Stimulated activated CD4-positive, alpha-beta T cell treated with anti-CD3 and anti-CD28 coated beads, TNF-alpha, amount 100 ng/mL, for 4 hours (primary cell): ENCODE measurements around the gene CR2.
A peak's percentile ranks its signal among the peaks of the same experiment; 100 is the strongest.
"Not testable (repeated sequence)": the region's sequence is repeated elsewhere in the genome, so short reads cannot be mapped to it uniquely, and the experiment has no call there.

Source experiments
- DNase-seq, 3 experiments: peaks; one replicate each; pipeline ENCODE4 v3.0.0-alpha.2; 2020; ENCODE audit warnings: low read depth in 3 of 3

The CR2 gene

DNA sequence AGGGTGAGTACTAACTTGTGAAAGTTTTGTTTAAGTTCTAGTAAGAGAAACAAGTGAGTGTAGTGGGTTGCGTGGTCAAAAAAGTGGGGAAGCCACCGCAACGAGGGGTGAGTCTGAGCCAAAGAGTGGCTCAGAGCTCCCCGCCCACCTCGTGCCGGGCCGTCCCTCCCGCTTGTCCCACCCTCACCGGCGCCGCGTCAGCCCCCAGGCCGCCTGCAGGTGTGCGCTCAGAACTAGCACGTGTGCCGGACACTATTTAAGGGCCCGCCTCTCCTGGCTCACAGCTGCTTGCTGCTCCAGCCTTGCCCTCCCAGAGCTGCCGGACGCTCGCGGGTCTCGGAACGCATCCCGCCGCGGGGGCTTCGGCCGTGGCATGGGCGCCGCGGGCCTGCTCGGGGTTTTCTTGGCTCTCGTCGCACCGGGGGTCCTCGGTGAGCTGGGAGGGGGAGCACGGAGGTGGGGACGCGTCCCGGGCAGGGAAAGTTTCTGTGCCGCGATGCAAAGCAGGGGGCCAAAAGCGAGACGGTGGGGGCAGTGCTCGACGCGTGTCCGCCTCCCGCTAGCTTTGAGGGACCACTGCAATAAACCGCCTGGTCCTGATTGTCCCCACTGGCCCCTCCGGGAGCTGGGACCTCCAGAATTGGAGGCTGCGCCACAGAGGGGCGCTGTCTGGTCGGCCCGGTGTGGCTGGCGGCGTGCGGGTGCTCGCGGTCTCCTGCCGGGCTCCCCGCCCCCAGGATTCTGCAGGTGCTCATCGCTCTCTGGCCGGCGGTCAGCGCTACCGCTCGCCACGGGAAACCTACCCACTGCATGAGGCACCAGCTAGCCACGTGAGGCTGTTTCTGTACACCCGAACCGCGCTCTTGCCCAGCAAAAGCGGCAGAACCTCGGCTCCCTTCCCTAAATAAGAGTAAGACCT is at the start of gene CR2:
CR2 (plus strand) TSS at position 283 of the 919 bp plus-strand sequence; CDS start at position 374, 91 bp downstream.
- DNase-seq = peak; percentile 5 to 21 (median 9)

DNA sequence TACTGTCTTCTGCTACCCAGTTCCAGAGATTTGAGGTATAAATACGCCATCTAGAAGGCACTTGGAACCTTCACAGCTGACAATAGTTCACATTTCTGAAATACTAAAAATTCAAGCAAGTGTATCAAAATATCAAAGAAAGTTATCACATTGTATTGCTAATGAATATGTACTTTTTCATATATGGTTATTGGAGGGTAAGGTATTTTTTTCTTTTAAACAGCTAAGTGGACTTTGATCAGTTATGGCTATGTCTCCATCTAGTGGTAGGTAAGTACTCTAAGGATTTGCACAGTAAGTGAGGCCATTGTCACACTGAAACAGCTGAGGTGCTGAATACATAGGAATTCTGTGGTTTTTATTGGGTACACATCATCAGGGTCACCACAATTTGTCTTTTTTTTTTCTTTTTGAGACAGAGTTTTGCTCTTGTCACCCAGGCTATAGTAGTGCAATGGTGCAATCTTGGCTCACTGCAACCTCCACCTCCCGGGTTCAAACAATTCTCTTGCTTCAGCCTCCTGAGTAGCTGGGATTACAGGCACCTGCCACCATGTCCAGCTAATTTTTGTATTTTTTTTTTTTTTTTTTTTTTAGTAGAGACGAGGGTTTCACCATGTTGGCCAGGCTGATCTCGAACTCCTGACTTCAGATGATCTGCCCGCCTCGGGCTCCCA is 49.1 kb upstream of the CR2 start:
- DNase-seq = no peak

DNA sequence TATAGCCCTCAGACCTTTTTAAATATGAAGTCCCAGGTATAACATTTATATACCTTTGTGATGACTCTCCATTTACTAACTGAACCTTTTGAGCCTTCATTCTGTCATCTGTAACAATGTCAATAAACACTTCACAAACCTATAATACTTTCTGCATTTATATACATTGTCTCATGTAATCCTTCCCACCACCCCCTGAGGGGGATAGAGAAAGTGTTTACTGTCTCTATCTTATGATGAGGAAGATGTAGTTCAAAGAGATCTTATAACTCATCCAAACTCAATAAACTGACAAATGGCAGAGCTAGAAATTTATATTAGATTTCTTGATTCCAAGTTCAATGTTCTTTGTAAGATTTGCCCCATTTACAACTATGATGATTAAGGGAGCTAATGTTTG is 48.3 kb upstream of the CR2 start:
- DNase-seq = no peak

DNA sequence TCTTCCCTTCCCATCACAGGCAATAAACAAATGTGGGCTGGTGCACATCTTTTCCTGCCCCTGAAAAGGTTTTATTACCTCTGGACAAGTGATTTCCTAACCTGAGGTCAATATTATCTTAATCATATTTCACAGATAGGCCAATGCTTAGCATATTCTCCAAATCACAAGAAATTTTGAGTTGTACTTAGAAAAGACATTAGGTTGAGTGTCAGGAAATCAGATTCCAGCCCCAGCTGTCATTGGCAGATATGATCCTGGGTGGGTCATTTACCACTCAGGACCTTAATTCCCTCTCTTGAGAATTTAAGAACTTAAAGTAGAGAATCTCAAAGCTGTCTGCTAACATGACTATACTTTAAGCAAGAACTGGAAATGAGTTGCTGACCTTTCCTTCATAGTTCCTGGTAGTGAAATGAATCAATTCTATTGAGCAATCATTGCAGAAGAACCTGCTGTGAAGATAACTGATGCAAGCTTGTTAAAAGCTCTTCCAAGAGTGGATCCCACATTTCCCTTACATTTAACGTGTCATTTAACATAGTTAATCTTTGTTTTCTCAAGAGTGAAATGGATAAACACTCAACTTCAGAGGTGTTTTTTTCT is 46.4 kb upstream of the CR2 start:
- DNase-seq = no peak

DNA sequence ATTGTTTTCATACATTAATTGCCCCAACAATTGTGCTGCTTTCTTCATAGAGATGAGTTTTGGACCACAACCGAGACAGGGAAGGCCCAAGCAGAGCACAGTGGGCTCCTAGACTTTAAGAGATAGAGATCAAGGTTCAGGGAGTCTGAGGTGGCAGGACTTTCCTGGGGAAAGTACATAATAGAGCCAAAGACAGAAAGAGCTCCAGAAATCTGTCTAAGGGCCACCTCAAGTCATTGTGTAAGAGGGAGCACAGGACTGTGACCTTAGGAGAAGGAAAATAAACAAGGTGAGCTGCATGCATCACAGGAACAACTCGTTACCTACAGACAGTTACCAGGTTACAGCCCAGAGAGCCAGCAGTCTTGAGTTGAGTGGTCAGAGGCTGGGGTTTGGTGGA is 41.3 kb upstream of the CR2 start:
- DNase-seq = no peak

DNA sequence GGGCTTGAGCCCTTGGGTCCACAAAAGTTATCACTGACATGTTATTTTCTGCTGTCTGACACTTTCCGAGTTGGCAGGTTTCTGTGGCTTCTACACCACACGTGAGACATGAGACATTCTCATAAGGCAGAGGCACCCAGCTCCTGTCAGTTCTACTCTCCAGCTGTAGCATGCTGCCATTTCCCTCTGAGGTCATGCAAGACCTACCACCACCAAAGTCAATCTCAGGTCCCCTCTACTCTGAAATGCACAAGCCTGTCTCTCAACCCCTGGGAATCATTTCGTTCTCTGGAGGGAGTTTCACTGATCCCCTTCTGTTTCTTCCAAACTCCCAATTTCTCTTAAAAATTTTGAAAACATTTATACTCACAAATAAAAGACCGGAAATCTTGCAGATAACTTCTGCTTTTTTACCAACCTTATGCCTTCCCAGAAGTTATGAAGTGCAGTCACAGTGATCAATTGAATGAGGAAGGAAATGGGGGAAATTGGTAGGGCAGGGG is 39.5 kb upstream of the CR2 start:
- DNase-seq = no peak

DNA sequence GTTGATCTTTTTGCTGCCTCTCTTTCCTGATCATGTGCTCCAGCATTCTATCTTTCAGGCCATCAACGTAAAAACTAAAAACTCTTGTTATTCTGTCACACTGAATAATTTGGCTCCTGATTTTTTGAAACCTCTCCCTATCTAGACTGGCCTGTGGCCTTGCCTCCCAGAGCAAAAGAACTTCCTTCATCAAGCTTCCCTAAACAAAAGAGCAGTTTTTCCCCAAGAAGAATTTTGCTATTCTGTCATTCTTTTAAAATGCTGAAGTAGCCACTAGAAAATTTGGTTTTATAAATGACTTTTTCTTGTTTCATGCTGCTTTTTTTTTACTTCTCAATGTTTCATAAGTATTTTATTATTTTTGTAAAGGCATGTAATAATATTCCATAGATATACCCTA is 37.1 kb upstream of the CR2 start:
- DNase-seq = no peak

DNA sequence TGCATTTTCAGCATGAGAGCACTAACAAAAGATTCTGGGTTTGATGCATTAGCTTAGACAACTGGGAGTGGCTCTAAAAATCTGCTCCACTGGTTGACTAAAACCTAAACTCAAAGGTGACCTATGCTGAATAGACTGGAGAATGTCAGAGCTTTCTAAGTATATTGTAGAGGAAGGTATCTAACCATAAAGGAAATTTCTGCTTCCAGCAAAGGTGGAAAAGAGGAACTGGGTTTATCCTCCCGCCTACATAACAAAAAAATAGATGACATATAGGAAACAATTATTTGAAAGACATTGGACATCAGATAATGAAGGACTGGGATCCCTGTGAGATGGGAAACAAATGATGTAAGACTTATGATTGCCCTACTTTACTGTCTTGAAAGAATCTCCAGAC is 35.8 kb upstream of the CR2 start:
- DNase-seq = no peak

DNA sequence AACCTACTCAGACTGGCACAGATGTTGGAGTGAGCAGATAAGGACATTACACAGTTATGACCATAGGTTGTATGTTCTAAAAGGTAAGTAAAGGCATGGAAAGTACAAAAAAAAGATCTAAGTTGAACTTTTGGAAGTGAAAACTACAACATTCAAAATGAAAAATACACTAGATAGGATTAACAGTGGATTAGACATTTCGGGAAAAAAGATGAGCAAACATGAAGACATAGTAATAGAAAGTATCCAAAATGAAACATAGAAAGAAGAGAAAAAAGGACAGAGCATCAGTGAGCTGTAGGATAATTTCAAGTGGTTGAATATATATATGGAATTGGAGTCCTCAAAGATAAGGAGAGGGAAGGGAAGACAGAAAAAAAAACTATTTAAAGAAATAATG is 34.0 kb upstream of the CR2 start:
- no peak for DNase-seq

DNA sequence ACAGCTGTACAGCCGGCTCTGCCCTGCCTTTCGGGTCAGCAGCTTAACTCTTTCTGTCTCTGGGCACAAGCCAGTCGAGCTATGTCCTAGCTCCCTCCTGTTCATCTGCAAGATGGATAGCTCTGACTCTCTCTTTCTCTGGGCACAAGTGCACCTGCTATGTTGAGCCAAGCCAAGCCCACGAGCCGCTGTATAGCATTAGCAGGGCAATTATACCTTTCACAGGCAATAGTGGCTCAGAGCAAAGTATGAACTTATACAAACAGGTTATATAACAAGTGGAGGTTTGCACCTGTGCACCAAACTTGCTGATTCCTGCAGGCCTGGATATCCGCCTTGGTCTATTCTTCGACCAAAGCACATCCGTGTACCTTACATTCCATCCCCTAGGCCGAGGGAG is 33.0 kb upstream of the CR2 start:
- DNase-seq = no peak

DNA sequence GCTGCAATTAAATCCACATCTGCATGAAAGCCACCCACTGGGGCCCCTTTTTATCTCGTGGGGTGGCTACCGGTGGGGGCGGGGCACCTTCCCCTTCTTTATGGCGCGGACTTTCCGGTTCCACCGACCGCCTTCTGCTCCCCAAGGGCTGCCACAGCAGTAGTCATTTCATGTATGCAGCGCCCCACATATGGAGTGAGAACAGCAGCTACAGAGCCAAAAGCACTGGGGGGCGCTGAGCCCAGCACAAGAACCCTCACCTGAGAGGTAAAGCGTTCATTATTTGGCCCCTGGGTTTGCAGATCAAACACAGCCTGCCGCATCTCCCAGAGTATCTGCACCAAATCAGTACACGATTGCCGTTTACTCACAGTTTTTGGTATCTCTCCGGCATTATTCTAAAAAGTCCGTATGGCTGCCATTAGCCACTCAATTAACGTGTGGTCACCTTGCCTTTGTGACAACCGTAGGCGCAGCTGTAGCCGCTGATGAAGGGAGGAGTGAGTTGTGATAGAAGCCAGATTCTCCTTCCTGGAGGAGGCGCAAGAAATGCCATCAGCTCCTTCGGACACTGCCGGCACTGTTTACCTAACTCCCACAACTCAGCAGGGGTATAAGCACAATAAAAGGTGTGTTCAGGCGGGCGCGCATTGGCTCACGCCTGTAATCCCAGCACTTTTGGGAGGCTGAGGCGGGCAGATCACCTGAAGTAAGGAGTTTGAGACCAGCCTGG is 30.4 kb upstream of the CR2 start:
- DNase-seq = no peak

DNA sequence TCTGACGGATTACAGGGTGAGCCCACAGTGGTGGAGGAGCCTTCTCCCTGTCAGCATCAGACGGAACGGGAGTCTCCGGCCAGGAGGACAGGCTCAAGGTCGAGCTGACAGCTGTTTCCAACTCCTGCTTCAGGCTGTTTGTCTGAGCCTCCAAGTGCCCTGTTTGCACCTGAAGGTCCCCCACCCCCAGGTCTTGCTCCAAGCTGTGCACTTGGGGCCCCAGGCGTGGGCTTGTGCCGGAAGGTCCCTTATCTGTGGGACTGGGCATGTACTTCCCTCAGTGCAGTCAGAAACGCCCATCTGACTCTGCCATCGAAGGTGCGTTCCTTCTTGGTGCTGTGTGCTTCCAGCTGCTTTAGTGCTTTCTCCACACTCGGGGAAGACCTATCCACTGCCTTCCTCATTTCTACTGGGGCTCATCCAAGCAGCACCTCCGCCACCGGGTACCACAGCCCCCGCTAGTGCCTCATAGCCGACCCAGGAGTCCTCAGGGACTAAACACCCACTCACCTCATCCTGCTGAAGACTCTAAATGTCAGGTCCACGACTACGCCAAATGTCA is 29.5 kb upstream of the CR2 start:
- DNase-seq = no peak

DNA sequence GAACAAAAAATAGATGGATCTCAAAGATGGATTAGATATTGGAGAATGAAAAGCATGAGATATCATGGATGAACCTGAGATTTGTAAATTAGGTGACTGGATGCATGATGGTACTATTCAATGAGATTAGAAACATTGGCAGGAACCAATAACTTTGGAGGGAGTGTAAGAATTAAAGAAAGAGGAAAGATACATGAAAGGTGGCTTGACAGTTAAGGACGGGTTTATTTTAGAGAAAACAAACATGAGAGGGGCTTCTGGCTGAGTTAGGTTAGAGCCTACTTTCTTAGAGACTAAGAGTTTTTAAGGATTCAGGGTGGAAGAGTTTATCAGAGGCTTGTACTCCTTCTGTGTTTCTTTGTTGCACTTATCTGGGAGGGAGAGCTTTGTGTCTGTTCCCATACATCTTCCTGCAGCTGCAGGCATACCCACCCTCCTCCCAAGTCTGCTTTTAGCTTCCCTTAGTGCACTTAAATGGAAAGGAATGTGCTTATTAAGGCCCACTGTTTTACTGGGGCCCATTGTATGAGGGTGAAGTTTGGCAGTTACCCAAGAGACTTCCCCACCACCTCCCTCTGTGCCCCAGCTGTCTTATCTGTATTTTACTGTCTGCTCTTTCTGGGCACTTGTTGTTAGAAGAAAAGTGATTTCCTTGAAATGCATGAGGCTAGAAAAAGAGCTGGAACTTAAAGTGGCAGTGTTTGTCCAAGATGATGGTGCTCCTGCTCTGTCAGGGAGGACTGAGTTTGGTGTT is 26.1 kb upstream of the CR2 start:
- DNase-seq = no peak

DNA sequence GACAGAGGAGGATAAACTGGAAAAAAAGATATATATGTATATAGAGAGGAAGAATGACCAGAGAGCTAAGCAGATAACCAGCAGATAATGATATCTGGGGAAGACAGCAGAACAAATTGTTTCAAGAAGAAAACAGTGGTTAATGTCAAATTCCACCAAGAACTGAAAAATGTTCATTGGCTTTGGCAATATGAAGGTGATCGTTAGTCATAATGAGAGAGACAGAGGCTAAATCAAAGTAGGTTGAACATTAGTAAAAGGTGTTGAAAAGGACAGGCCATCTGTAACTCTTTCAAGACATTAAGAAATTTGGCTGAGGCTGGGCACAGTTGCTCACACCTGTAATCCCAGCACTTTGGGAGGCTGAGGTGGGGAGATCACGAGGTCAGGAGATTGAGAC is 25.3 kb upstream of the CR2 start:
- DNase-seq = no peak

DNA sequence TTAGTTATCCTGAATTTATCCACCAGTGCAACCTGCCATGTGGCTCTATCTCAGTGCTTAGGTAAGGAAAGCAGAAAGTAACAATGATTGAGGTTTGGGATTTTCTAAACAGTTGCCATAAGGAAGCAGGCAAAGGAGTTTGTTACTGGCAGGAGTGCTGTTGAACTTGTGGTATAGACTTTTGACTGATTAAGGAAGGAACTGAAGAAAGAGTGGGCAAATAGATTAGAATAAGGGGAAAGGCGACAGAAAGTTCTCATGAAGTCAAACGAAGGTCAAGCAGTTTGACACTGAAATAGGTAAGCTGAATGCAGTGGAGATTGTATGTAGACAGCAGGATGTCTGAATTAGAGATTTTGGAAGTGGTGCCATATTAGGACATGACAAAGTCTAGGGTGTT is 24.2 kb upstream of the CR2 start:
- DNase-seq = no peak

DNA sequence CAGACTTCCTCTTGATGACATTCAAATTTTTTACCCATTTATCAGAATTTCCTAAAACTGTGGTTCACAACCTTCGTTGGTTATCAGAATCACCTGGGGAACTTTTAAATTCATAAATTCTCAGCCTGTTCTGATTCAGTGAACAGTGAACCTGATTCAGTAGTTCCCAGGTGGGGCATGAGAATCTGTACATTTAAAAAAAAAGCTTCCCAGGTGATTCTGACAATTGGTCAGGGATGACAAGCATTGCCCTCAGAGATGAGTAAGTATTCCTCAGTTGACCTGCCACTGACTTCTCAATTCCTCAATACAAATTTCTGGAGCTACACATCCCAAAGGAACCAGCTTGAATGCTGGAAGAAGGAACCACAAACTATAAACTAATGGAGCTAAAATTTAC is 23.5 kb upstream of the CR2 start:
- DNase-seq = no peak

DNA sequence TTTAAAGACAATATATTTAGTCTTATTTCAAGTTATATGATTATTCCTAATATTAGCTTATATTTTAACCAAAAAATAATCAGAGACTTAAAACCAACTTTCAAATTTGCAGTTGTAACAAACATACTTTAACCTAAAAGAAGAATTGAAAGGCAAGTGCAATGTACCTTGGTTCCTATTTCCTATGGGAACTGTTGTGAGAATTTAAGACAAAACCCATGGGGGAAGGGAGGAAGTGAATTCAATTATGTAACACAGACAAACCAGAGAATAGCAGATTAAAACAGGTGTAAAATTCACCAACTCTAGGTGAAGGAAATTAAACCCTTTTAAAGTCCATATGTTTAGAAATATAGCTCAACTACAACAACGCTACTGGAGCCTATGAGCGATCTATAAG is 22.6 kb upstream of the CR2 start:
- DNase-seq = no peak

DNA sequence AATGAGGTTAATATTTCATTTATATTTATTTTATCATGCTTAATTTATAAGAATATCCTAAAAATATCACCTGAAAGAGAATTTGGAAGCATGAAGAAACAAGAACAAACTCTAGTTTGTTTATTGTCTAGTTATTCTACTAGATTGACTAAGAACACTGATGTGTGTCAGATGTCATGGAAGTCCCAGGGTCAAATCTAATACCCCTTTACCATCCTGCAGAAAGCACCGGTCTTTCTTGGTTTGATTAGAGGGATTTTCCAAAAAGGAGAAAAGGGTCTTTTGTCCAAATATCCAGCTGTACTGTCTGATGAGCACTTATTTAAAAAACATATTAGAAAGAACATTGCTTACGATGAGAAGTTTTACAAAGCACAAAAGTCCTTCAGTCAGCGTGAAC is 20.7 kb upstream of the CR2 start:
- DNase-seq = no peak

DNA sequence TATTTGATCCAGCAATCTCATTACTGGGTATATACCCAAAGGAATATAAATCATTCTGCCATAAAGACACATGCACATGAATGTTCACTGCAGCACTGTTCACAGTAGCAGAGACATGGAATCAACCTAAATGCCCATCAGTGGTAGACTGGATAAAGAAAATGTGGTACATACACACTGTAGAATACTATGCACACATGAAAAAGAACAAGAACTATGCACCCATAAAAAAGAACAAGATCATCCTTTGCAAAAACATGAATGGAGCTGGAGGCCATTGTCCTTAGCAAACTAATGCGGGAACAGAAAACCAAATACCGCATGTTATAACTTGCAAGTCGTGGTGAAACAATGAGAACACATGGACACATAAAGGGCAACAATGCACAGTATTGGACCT is 17.4 kb upstream of the CR2 start:
- DNase-seq = not testable (repeated sequence)

DNA sequence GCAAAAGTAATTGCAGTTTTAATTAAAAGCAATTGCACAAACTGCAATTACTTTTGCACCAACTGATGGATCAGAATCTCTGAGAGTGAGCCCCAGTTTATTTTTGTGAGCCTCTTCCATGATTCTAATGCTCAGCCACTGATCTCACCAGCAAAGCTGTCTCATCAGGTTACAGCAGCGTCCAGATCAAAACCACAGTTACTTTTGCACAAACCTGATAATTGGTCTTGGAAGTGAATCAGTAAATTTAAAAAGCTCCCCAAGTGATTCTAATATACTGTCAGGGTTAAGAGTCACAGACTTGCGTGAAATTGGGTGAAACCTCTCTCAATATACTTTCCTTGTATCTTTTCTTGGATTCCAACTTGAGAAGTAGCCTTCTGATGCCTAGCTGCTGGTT is 13.5 kb upstream of the CR2 start:
- no peak for DNase-seq
